CD4-positive, alpha-beta T cell (primary cell): ENCODE results near the gene RAB35. TPM values are rescaled to one million over a fixed set of nuclear protein-coding genes. Genes with fewer than 3 reads are reported as not detected.

Experiments used
- ATAC-seq: fragments of 200-7000 bp; cut with Tn5 transposase; one replicate; pipeline ENCODE4 v1.10.0; 2022; ENCODE audit warnings: mild to moderate bottlenecking; ENCODE audit not compliant: poor library complexity
- CTCF ChIA-PET: fragments of 350-600 bp; sonication (Branson Sonifier 250); formaldehyde crosslinking; loops from one replicate; lab custom pipeline; 2021; ENCODE audit warnings: antibody characterized with exemption, inconsistent platforms; lab: Charles Lee
- POLR2A ChIA-PET: fragments of 350-600 bp; sonication (Branson Sonifier 250); formaldehyde crosslinking; loops from one replicate; lab custom pipeline; 2021; ENCODE audit warnings: antibody characterized with exemption, inconsistent platforms; lab: Charles Lee
- DNase-seq, 14 experiments: peaks; one replicate each; pipeline ENCODE4 v3.0.0-alpha.2; 2013 to 2020; ENCODE audit warnings: mixed read lengths in 2 of 14
- H3K27ac ChIP-seq, 2 donors: one replicate each; pipeline versions ENCODE4 v1.5.1 to v1.7.0; 2013; ENCODE audit warnings: low read length in 2 of 2, low read depth in 1 of 2, mild to moderate bottlenecking in 1 of 2
- H3K27me3 ChIP-seq, 2 experiments: 1 replicate in 1 of 2; 2 replicates in 1 of 2; pipeline versions ENCODE4 v1.6.1 to v1.7.0; 2013; ENCODE audit warnings: low read length in 2 of 2, control low read depth in 1 of 2, mild to moderate bottlenecking in 1 of 2, moderate library complexity in 1 of 2; ENCODE audit not compliant: insufficient read depth in 2 of 2, control insufficient read depth in 1 of 2
- H3K36me3 ChIP-seq: one replicate; pipeline ENCODE4 v1.6.1; 2013; ENCODE audit warnings: low read length, control low read depth; ENCODE audit not compliant: insufficient read depth
- H3K4me1 ChIP-seq: one replicate; pipeline ENCODE4 v1.6.1; 2013; ENCODE audit warnings: low read length, control low read depth; ENCODE audit not compliant: insufficient read depth
- H3K4me3 ChIP-seq: one replicate; pipeline ENCODE4 v1.5.1; 2013; ENCODE audit warnings: mild to moderate bottlenecking, low read length, moderate library complexity
- H3K9me3 ChIP-seq, 2 experiments: 1 replicate in 1 of 2; 2 replicates in 1 of 2; pipeline versions ENCODE4 v1.6.1 to v1.7.0; 2013; ENCODE audit warnings: low read length in 2 of 2, mild to moderate bottlenecking in 2 of 2, control low read depth in 1 of 2, moderate library complexity in 1 of 2; ENCODE audit not compliant: control insufficient read depth in 1 of 2, insufficient read depth in 1 of 2
- H3K27ac Mint-ChIP-seq: one replicate; pipeline ENCODE4 v1.8.0; 2020; ENCODE audit warnings: mixed read lengths
- H3K27me3 Mint-ChIP-seq: one replicate; pipeline ENCODE4 v1.8.0; 2021; ENCODE audit warnings: mixed read lengths
- H3K36me3 Mint-ChIP-seq: one replicate; pipeline ENCODE4 v1.8.0; 2021; ENCODE audit warnings: low read depth, mixed read lengths
- H3K4me1 Mint-ChIP-seq: one replicate; pipeline ENCODE4 v1.8.0; 2021; ENCODE audit warnings: low read depth, mixed read lengths
- H3K4me3 Mint-ChIP-seq: one replicate; pipeline ENCODE4 v1.8.0; 2020; ENCODE audit warnings: mild to moderate bottlenecking, mixed read lengths
- H3K9me3 Mint-ChIP-seq: one replicate; pipeline ENCODE4 v1.8.0; 2020; ENCODE audit warnings: mixed read lengths
- CTCF ChIP-seq: fragments of 200-600 bp; IDR thresholded peaks from one replicate; pipeline ENCODE4 v1.8.0; 2022; ENCODE audit warnings: antibody characterized with exemption, mild to moderate bottlenecking
- intact Hi-C, 2 experiments: fragments of 100-400 bp; cut with DNase I in 1 of 2; cut with micrococcal nuclease in 1 of 2; formaldehyde crosslinking; loops; one replicate each; pipeline versions ENCODE4 v1.15.1 to v1.9.0; 2023 to 2025; cut with DNase I, micrococcal nuclease
- total RNA-seq, 174 experiments: library from RNA in 2 of 174; stranded (reverse) in 2 of 174; gene quantifications; one replicate each; pipeline ENCODE4 v1.2.3 and lab custom pipeline; 2021 to 2026

RAB35 gene
- total RNA-seq, 2 experiments from 2014 or later, result 49.7 to 53.8 TPM

- Mint-ChIP-seq H3K27me3 (no peaks in the 10 kb centered on the region), H3K4me1 (peaks cover 11% of the 10 kb centered on the region), H3K9me3 (no peaks in the 10 kb centered on the region), H3K27ac (no peak overlapping the region), H3K36me3 (peaks cover 79% of the 10 kb centered on the region), H3K4me3 (no peak overlapping the region)
- H3K27ac ChIP-seq, result peak overlapping the region in 1 of 2 donors; percentile 10
- ChIA-PET POLR2A (interaction anchor here (1.1 to 1.8 kb wide), 2 partner anchors 18 to 192 kb away, joined by 4 read pairs; partner anchors contain the start of gene RNU4-2), CTCF (interaction anchor here (1.6 kb wide), 1 partner anchor 13 kb away, joined by 6 read pairs; no protein-coding TSS in a partner anchor)
- H3K36me3 ChIP-seq, result peaks cover 91% of the 10 kb centered on the region
- ATAC-seq (no peak), DNase-seq (no peak)
- no peaks in the 10 kb centered on the region for H3K9me3 ChIP-seq
- H3K4me3 ChIP-seq, result no peak overlapping the region
- H3K27me3 ChIP-seq, result no peaks in the 10 kb centered on the region
- intact Hi-C loops, result no loop called here
- H3K4me1 ChIP-seq, result peaks cover 38% of the 10 kb centered on the region
- no peak for TF ChIP-seq CTCF
Measured at GRCh38 chr12:120099738-120100137, 16.8 kb downstream of the RAB35 start.

GRCh38 chr12:120098756-120099470 lies 17.6 kb downstream of the RAB35 start:
- peaks cover 73% of the 10 kb centered on the region for H3K36me3 Mint-ChIP-seq
- TF ChIP-seq CTCF, result no peak
- peaks cover 11% of the 10 kb centered on the region for H3K4me1 Mint-ChIP-seq
- H3K27ac Mint-ChIP-seq, result no peak overlapping the region
- ChIA-PET CTCF (no interaction called here), POLR2A (no interaction called here)
- H3K4me3 ChIP-seq, result no peak overlapping the region
- peak overlapping the region in 1 of 2 donors; percentile 10 for H3K27ac ChIP-seq
- H3K27me3 Mint-ChIP-seq, result no peaks in the 10 kb centered on the region
- DNase-seq (peak in 1 of 14 experiments; percentile 23), ATAC-seq (no peak)
- peaks cover 91% of the 10 kb centered on the region for H3K36me3 ChIP-seq
- H3K27me3 ChIP-seq, result no peaks in the 10 kb centered on the region
- no peaks in the 10 kb centered on the region for H3K9me3 Mint-ChIP-seq
- peaks cover 38% of the 10 kb centered on the region for H3K4me1 ChIP-seq
- no peaks in the 10 kb centered on the region for H3K9me3 ChIP-seq
- intact Hi-C loops, result no loop called here
- no peak overlapping the region for H3K4me3 Mint-ChIP-seq

GRCh38 chr12:120096671-120097202 lies 19.8 kb downstream of the RAB35 start:
- peaks cover 18% of the 10 kb centered on the region for H3K4me1 ChIP-seq
- DNase-seq, result no peak
- no peak for ATAC-seq
- no peak overlapping the region for H3K4me3 ChIP-seq
- Mint-ChIP-seq H3K9me3 (no peaks in the 10 kb centered on the region), H3K36me3 (peaks cover 60% of the 10 kb centered on the region), H3K4me1 (peaks cover 6% of the 10 kb centered on the region), H3K27ac (peak overlapping the region; percentile 44), H3K27me3 (no peaks in the 10 kb centered on the region), H3K4me3 (no peak overlapping the region)
- intact Hi-C loops, result no loop called here
- no peak overlapping the region for H3K27ac ChIP-seq
- peaks cover 89% of the 10 kb centered on the region for H3K36me3 ChIP-seq
- CTCF ChIA-PET, result interaction anchor here (2.5 kb wide), 1 partner anchor 10 kb away, joined by 8 read pairs; no protein-coding TSS in a partner anchor
- no peak for TF ChIP-seq CTCF
- H3K27me3 ChIP-seq, result no peaks in the 10 kb centered on the region
- H3K9me3 ChIP-seq, result no peaks in the 10 kb centered on the region
- POLR2A ChIA-PET, result interaction anchor here (1.1 kb wide), 1 partner anchor 108 kb away, joined by 5 read pairs; the partner anchor contains the start of gene BICDL1
